HG02678 (cell line): Measurements from ENCODE around the gene RNF151.

Source experiments
- ATAC-seq: cut with Tn5 transposase; IDR thresholded peaks from one replicate; pipeline ENCODE4 v1.9.1; 2021; ENCODE audit warnings: mild to moderate bottlenecking, moderate library complexity; ENCODE audit not compliant: unreplicated experiment

RNF151 gene

GRCh38 chr16:1990351-1991134 lies 23.9 kb downstream of the RNF151 start:
- ATAC-seq = no peak

- no peak for ATAC-seq
These were observed 24.5 kb downstream of the RNF151 start for GRCh38 chr16:1991135-1991551.

- no peak for ATAC-seq
These were observed 24.9 kb downstream of the RNF151 start for GRCh38 chr16:1991588-1991947.

DNA sequence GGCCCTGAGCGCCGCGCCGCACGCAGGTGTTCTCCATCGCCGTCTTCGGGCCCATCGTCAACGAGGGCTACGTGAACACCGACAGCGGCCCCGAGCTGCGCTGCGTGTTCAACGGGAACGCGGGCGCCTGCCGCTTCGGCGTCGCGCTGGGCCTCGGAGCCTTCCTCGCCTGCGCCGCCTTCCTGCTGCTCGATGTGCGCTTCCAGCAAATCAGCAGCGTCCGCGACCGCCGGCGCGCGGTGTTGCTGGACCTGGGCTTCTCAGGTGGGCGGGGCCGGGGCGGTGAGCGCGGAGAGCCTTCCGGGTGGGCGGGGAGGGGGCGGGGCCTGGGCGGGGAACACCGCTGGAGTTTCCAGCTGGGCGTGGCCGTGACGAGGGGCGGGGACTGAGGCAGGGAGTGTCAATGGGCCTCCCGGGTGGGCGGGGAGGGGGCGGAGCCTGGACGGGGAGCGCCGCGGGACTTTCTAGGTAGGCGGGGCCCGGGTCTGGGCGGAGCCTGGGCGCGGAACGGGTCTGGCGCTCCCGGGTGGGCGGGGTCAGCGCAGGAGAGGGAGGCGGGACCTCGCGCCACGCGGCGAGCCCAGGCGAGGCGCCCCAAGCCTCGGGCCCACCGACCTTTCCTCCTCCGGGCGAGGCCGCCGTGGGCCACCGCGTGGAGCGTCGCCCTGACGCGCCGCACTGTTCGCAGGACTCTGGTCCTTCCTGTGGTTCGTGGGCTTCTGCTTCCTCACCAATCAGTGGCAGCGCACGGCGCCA lies 25.5 kb downstream of the RNF151 start:
- ATAC-seq = peak; percentile 48

- no peak for ATAC-seq
These were observed 26.2 kb downstream of the RNF151 start for GRCh38 chr16:1992704-1993317.

DNA sequence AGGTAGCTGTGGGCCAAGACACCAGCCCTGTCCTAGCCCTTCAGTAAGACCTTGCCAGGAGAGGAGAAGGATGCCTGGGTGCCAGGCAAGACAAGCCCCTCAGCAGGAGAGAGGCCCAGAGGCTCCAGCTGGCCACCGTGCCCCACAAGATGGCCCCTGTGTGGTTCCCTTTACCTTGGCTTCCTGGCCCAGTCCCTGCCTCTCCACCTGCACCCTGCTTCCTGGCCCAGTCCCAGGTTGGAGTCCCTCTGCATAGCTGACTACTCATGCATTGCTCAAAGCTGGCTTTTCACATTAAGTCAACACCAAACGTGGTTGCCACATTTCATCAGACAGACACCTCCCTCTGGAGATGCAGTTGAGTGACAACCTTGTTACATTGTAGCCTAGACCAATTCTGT lies 27.1 kb downstream of the RNF151 start:
- no peak for ATAC-seq

GRCh38 chr16:1997494-1998359 lies 31.1 kb downstream of the RNF151 start:
- no peak for ATAC-seq

- no peak for ATAC-seq
These were observed 31.7 kb downstream of the RNF151 start for GRCh38 chr16:1998360-1998835.

- no peak for ATAC-seq
These were observed 32.5 kb downstream of the RNF151 start for GRCh38 chr16:1998852-1999801.

DNA sequence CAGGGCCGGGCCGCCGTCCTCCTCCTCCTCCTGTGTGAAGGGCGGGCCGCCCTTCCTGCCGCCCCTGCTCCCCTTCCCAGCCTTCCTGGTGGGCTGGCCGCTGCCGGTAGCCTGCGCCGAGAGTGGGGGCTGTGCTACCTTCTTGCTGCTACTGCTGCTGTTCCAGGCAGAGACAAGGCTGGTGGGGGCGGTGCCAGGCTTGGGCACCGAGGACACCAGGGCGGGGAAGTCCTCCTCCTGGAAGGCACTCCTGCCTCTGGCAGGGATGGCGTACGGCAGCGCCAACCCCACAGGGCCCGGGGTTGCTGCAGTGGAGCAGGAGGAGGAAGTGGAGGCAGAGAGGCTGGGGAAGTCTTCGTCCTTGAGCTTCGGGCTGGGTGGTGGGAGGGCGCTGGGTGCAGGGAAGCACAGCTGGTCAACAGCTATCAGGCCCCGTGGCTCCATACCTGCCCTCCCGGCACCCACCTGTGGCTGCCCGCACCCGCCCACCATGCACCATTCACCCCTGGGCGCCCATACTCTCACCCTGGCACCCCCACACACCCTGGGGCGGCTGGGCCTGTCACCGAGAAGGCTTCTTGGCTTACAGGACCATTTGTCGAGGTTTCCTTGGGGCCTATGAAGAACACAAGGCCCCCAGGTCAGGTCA lies 33.3 kb downstream of the RNF151 start:
- ATAC-seq = no peak

GRCh38 chr16:2001035-2001434 lies 34.4 kb downstream of the RNF151 start:
- no peak for ATAC-seq

DNA sequence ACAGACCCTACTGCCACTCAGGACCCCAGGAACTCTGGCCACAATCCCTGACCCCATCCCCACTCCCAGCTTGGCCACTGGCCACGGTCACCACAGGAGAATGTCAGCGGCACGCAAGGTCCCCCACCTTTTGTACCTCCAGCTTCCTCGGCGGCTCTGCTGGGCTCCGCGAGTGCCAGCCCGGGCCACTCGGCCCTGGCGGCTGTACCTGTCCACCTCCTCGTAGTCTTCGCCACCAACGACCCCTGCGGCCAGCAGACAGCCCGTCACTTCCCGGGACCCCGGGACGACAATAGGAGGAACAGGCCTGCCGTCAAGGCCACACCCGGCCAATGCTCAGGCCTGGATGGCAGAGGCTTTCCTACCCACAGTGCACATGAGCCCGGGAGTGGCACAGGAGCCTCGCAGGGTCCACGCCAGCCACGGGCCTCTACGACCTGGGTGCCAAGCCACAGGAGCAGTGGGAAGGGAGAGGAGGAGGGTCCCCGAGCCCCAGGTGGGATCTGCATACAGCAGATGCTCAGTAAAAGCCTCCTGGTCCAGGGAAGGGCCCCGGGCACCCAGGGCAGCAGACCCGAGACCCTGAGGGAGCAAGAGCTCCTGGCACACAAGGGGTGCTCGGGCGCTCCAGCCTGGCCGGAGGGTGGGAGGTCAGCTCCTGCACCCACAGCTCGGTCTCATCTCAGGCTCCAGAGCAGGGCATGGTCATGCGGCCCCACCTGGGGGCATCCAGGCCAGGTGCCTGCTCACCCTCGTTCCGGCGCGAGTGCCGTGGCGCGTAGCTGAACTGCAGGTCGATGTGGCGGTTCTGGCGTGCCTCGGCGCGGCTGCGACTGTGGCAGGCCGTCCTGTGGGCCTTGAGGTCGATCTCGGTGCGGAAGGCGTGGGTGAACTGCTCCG lies 35.0 kb downstream of the RNF151 start:
- no peak for ATAC-seq

DNA sequence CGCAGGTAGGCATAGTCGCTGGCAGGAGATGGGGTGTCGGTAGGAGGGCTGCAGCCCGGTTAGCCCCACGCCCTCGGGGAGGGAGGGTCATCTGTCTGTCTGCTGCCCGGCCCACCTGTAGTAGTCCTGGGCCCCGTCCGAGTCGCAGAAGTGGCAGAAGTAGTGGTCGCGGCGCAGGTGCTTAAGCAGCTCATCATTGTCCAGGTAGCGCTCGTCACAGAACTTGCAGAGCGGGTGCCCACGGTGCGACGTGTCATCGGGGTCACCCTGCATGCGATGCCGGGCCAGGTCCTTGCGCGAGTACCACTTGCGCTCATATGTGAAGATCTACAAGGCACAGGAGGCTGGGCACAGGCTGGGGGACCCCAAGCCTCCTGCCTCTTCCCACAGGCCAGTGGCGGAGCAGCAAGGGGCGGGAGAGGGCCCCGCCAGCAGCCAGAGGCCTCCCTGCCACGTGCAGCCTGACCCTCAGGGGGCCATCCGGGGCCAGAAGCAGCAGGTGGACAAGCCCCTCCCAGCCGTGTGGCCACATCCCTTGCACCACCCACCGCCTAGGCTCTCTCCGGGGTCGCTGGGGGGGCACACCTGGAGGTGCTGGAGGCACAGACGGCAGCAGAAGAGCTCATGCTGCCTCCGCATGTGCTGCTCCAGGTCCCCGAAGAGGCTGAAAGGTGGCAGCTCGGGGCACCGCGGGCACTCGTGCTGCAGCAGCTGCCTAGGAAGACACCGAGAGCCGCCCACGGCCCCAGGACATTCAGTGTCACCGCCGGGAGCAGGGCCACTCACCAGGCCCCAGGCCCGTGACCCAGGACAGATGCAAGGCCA lies 36.0 kb downstream of the RNF151 start:
- ATAC-seq = no peak

DNA sequence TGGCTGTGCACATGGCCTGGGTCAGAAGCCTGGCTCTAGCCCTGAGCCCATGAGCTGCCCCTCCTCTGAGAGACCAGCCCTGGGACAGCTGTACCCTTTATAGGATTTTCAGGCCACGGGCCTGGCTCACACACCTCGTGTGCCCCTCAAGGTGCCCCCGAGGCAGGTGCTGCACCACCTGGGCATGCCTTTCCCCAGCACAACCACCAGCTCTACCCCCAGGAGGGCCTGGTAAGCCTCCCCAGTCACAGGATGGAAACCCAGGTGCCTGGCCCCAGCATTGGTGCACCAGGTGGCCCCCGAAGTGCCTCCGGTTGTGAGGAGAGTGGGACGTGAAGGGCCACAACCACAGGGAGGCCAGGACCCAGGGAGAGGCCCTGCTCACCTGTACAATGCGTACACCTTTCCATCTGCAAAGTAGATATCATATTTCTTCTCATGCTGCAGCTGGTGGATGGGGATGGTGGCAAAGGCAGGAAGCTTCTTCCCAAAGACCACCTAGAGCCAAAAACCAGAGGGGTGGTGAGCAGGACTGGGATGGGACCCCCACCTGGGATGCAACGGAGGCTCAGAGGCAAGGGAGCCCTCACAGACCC lies 36.7 kb downstream of the RNF151 start:
- no peak for ATAC-seq

DNA sequence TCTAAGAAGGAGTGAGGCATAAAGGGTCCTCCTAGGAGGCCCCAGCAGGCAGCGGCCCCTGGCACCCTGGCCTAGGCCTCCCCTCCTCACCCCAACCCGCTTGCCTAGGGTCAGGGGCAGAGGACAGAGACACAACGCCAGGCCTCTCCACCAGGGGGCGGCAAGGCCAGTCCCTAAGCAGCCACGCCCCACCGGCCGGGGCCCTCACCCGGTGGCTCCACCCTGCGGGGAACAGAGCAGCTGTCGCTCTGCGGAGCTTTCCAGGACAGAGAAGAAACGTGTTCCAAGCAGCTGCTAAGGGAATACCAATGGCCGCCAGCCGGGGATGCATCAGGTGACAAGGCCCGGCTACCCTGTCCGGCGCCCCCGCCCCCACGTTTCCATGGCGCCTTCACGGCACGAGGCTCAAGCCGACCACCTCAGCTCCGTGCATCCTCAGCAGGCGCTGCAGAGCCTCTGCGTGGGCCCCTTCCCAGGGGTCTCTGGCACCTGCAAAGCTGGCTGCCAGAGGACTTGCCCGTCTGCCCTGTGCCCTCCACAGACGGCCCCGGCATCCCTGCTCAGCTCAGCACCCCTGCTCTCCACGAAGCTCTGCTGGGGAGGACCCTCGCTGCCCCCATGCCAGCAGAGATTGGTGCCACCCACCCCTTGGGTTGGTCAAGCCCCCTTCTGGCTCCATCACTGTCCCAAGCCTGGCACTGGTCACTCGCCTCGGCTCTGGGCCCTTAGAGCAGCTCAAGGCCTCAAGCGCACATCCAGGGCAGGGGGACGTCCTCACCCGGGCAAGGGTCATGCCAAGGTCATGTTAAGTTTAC lies 37.4 kb downstream of the RNF151 start:
- peak; percentile 67 for ATAC-seq
